Trophoblast cell (in vitro differentiated cells and primary cell): ENCODE results near the gene SURF1.

Experiments used
- DNase-seq, 2 donors: peaks; one replicate each; pipeline ENCODE4 v3.0.0-alpha.2; 2016
- H2AFZ ChIP-seq: 2 replicates; pipeline ENCODE4 v1.6.1; 2013; ENCODE audit warnings: low read length, moderate library complexity, mild to moderate bottlenecking; ENCODE audit not compliant: insufficient read depth, poor library complexity
- H2AK5ac ChIP-seq: 2 replicates; pipeline ENCODE4 v1.6.1; 2013; ENCODE audit warnings: mild to moderate bottlenecking, low read length
- H2BK120ac ChIP-seq: 2 replicates; pipeline ENCODE4 v1.6.1; 2013; ENCODE audit warnings: low read length, mild to moderate bottlenecking, moderate library complexity; ENCODE audit not compliant: insufficient read depth, poor library complexity
- H2BK12ac ChIP-seq: 2 replicates; pipeline ENCODE4 v1.6.1; 2013; ENCODE audit warnings: mild to moderate bottlenecking, low read length, moderate library complexity
- H2BK5ac ChIP-seq: 2 replicates; pipeline ENCODE4 v1.6.1; 2013; ENCODE audit warnings: low read length, low read depth, moderate library complexity, mild to moderate bottlenecking; ENCODE audit not compliant: poor library complexity
- H3K14ac ChIP-seq: 2 replicates; pipeline ENCODE4 v1.6.1; 2013; ENCODE audit warnings: mild to moderate bottlenecking, low read length
- H3K18ac ChIP-seq: 2 replicates; pipeline ENCODE4 v1.6.1; 2013; ENCODE audit warnings: mild to moderate bottlenecking, low read length
- H3K23ac ChIP-seq: 2 replicates; pipeline ENCODE4 v1.6.1; 2013; ENCODE audit warnings: low read length
- H3K27ac ChIP-seq: 2 replicates; pipeline ENCODE4 v1.5.1; 2013; ENCODE audit warnings: low read depth, mild to moderate bottlenecking, inconsistent platforms, low read length, moderate library complexity
- H3K27me3 ChIP-seq: 2 replicates; pipeline ENCODE4 v1.6.1; 2013; ENCODE audit warnings: inconsistent platforms, mild to moderate bottlenecking, low read length, moderate library complexity; ENCODE audit not compliant: insufficient read depth
- H3K36me3 ChIP-seq, 2 experiments: 1 replicate in 1 of 2; 2 replicates in 1 of 2; pipeline ENCODE4 v1.6.1; 2013; ENCODE audit warnings: low read length in 2 of 2, mild to moderate bottlenecking in 2 of 2, moderate library complexity in 1 of 2; ENCODE audit not compliant: insufficient read depth in 2 of 2, control insufficient read depth in 1 of 2
- H3K4ac ChIP-seq: 2 replicates; pipeline ENCODE4 v1.6.1; 2013; ENCODE audit warnings: low read depth, mild to moderate bottlenecking, low read length, moderate library complexity
- H3K4me1 ChIP-seq, 2 experiments: 1 replicate in 1 of 2; 2 replicates in 1 of 2; pipeline ENCODE4 v1.6.1; 2013; ENCODE audit warnings: low read length in 2 of 2, mild to moderate bottlenecking in 2 of 2, moderate library complexity in 1 of 2; ENCODE audit not compliant: insufficient read depth in 2 of 2, control insufficient read depth in 1 of 2
- H3K4me2 ChIP-seq: 2 replicates; pipeline ENCODE4 v1.6.1; 2013; ENCODE audit warnings: inconsistent platforms, mild to moderate bottlenecking, low read length, moderate library complexity
- H3K4me3 ChIP-seq: 2 replicates; pipeline ENCODE4 v1.5.1; 2013; ENCODE audit warnings: mild to moderate bottlenecking, low read depth, low read length, inconsistent platforms
- H3K79me1 ChIP-seq: one replicate; pipeline ENCODE4 v1.6.1; 2013; ENCODE audit warnings: low read length
- H3K79me2 ChIP-seq: 2 replicates; pipeline ENCODE4 v1.6.1; 2013; ENCODE audit warnings: low read length, mild to moderate bottlenecking; ENCODE audit not compliant: control insufficient read depth, insufficient read depth, poor library complexity
- H3K9ac ChIP-seq: 2 replicates; pipeline ENCODE4 v1.6.1; 2013; ENCODE audit warnings: mild to moderate bottlenecking, low read length
- H3K9me3 ChIP-seq: 2 replicates; pipeline ENCODE4 v1.6.1; 2013; ENCODE audit warnings: low read depth, mild to moderate bottlenecking, control low read depth, inconsistent platforms, low read length; ENCODE audit not compliant: insufficient read depth
- H4K12ac ChIP-seq: 2 replicates; pipeline ENCODE4 v1.6.1; 2013; ENCODE audit warnings: low read depth, mild to moderate bottlenecking, low read length, moderate library complexity
- H4K8ac ChIP-seq: 2 replicates; pipeline ENCODE4 v1.6.1; 2013; ENCODE audit warnings: low read depth, mild to moderate bottlenecking, low read length, moderate library complexity
- H4K91ac ChIP-seq: one replicate; pipeline ENCODE4 v1.6.1; 2013; ENCODE audit warnings: low read depth, mild to moderate bottlenecking, low read length, moderate library complexity
- WGBS: extraction: QIAGEN DNeasy Blood & Tissue Kit; methylation state at CpG from one replicate; pipeline ENCODE4 v1.1.7; 2013; ENCODE audit warnings: missing lambda C conversion rate; ENCODE audit not compliant: insufficient read length, insufficient coverage; ENCODE audit errors: extremely low coverage; 5-methylcytosine and 5-hydroxymethylcytosine counted together

Gene SURF1

DNA sequence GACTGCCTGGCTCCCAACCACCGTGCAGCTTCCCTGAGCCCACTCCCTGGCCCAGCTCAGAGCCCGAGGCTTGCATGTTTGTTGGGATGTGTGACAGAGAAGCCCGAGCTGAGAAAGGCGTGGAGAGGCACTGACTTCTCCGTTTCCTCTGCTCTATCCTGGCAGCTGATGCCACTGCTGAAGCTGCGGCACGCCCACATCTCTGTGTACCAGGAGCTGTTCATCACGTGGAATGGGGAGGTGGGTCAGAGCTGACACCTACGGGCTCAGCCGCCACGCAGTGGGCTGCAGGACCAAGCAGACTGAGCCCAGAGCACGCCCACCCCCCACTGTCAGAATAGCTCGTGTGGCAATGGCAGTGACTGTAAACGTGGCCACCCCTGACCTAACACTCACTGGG, 29.2 kb upstream of the SURF1 start:
- H3K14ac ChIP-seq: no peak overlapping the region
- H4K91ac ChIP-seq: no peak overlapping the region
- no peak overlapping the region for H2BK120ac ChIP-seq
- H4K12ac ChIP-seq: no peak overlapping the region
- H3K9me3 ChIP-seq: peaks cover 15% of the 10 kb centered on the region
- H3K4me2 ChIP-seq: no peak overlapping the region
- peaks cover 0 to 3% of the 10 kb centered on the region in 2 experiments for H3K4me1 ChIP-seq
- H3K23ac ChIP-seq: no peak overlapping the region
- H2BK5ac ChIP-seq: no peak overlapping the region
- no peak overlapping the region for H3K27ac ChIP-seq
- no peaks in the 10 kb centered on the region for H3K79me1 ChIP-seq
- no peaks in the 10 kb centered on the region for H3K79me2 ChIP-seq
- H2AK5ac ChIP-seq: no peak overlapping the region
- H2AFZ ChIP-seq: no peak overlapping the region
- H4K8ac ChIP-seq: no peak overlapping the region
- H2BK12ac ChIP-seq: no peak overlapping the region
- DNase-seq: no peak
- H3K36me3 ChIP-seq: no peaks in the 10 kb centered on the region
- WGBS: no CpG with 5 or more reads among the region's 14 CpGs
- no peak overlapping the region for H3K4me3 ChIP-seq
- no peak overlapping the region for H3K9ac ChIP-seq
- H3K27me3 ChIP-seq: no peaks in the 10 kb centered on the region
- H3K18ac ChIP-seq: no peak overlapping the region
- H3K4ac ChIP-seq: no peak overlapping the region

DNA sequence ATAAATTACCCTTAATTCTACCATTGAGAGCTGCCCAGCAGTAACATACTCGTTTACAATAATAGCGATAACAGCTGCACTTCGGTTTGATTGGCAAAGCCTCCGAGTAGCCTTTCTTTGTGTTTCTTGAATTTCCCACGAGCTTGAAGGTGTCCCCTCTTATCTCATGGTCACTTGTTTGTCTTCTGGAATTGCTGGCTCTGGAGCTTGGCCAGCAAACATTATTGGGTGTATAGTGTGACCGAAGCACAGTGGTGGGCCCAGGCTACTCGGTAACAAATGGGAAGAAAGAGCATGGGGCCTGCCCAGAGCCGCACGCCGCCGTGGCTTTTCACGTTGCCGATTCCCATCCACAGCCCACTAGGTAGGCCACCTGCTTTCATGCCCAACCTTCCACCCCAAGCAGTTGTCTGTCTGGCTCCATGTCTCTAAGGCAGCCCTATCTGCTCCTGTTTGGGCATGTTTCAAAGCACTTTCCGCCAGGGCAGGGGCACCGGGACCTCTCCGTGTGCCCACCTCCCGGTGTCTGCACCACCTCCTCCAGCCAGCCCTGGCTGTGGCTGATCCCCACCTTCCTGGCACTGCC, 28.5 kb upstream of the SURF1 start:
- peaks cover 15% of the 10 kb centered on the region for H3K9me3 ChIP-seq
- H3K4ac ChIP-seq: no peak overlapping the region
- H3K4me1 ChIP-seq: peaks cover 0 to 3% of the 10 kb centered on the region in 2 experiments
- no peaks in the 10 kb centered on the region for H3K27me3 ChIP-seq
- WGBS: no CpG with 5 or more reads among the region's 17 CpGs
- H3K4me2 ChIP-seq: no peak overlapping the region
- H3K4me3 ChIP-seq: no peak overlapping the region
- no peak overlapping the region for H2BK12ac ChIP-seq
- no peak overlapping the region for H3K27ac ChIP-seq
- H4K91ac ChIP-seq: no peak overlapping the region
- H2BK120ac ChIP-seq: no peak overlapping the region
- no peak overlapping the region for H2BK5ac ChIP-seq
- H2AFZ ChIP-seq: no peak overlapping the region
- no peak overlapping the region for H3K23ac ChIP-seq
- no peak overlapping the region for H2AK5ac ChIP-seq
- H3K79me1 ChIP-seq: no peaks in the 10 kb centered on the region
- H3K18ac ChIP-seq: no peak overlapping the region
- no peak overlapping the region for H3K14ac ChIP-seq
- H3K36me3 ChIP-seq: no peaks in the 10 kb centered on the region
- no peak overlapping the region for H4K12ac ChIP-seq
- H3K9ac ChIP-seq: no peak overlapping the region
- no peak for DNase-seq
- H3K79me2 ChIP-seq: no peaks in the 10 kb centered on the region
- no peak overlapping the region for H4K8ac ChIP-seq

DNA sequence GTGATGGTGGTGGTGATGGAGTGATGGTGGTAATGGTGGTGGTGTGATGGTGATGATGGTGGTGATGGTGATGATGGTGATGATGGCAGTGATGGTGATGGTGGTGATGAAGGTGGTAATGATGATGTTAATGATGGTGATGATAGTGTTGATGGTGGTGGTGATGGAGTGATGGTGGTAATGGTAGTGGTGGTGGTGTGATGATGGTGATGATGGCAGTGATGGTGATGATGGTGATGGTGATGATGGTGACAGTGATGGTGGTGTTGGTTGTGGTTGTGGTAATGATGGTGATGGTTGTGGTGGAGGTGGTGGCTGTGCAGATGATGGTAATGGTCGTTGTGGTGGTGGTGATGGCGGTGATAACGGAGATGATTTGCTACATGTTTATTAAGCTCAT, 27.2 kb upstream of the SURF1 start:
- no peak overlapping the region for H2BK5ac ChIP-seq
- peaks cover 11% of the 10 kb centered on the region for H3K9me3 ChIP-seq
- H3K9ac ChIP-seq: no peak overlapping the region
- H3K4me3 ChIP-seq: no peak overlapping the region
- no peaks in the 10 kb centered on the region for H3K79me2 ChIP-seq
- H3K18ac ChIP-seq: no peak overlapping the region
- no peak overlapping the region for H2AK5ac ChIP-seq
- H3K36me3 ChIP-seq: no peaks in the 10 kb centered on the region
- no peak for DNase-seq
- H2AFZ ChIP-seq: no peak overlapping the region
- H4K91ac ChIP-seq: no peak overlapping the region
- no peaks in the 10 kb centered on the region for H3K79me1 ChIP-seq
- WGBS: no CpG with 5 or more reads among the region's 3 CpGs
- H3K4me2 ChIP-seq: no peak overlapping the region
- H2BK12ac ChIP-seq: no peak overlapping the region
- no peak overlapping the region for H3K4ac ChIP-seq
- peaks cover 0 to 3% of the 10 kb centered on the region in 2 experiments for H3K4me1 ChIP-seq
- H3K27ac ChIP-seq: no peak overlapping the region
- H3K27me3 ChIP-seq: no peaks in the 10 kb centered on the region
- H3K14ac ChIP-seq: no peak overlapping the region
- H4K8ac ChIP-seq: no peak overlapping the region
- H2BK120ac ChIP-seq: no peak overlapping the region
- H3K23ac ChIP-seq: no peak overlapping the region
- no peak overlapping the region for H4K12ac ChIP-seq

DNA sequence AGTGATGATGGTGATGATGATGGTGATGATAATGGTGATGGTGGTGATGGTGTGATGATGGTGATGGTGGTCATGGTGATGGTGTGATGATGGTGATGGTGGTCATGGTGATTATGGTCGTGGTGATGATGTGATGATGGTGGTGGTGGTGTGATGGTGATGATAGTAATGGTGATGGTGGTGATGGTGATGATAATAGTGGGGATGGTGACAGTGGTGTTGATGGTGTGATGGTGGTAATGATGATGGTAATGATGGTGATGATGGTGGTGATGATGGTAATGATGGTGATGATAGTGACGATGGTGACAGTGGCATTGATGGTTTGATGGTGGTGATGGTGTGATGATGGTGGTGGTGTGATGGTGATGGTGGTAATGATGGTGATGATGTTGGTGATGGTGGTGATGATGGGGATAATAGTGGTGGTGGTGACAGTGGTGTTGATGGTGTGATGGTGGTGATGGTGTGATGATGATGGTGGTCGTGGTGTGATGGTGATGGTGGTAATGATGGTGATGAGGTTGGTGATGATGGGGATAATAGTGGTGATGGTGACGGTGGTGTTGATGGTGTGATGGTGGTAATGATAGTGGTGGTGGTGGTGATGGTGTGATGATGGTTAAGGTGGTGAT, 26.3 kb upstream of the SURF1 start:
- Histone ChIP-seq H3K9me3 (peaks cover 13% of the 10 kb centered on the region), H3K4me2 (no peak overlapping the region), H2AK5ac (no peak overlapping the region), H4K8ac (no peak overlapping the region), H3K14ac (no peak overlapping the region), H2BK5ac (no peak overlapping the region), H3K9ac (no peak overlapping the region), H3K23ac (no peak overlapping the region), H3K27ac (no peak overlapping the region), H2BK12ac (no peak overlapping the region), H2AFZ (no peak overlapping the region), H3K4ac (no peak overlapping the region), H4K12ac (no peak overlapping the region), H4K91ac (no peak overlapping the region), H2BK120ac (no peak overlapping the region), H3K79me2 (no peaks in the 10 kb centered on the region), H3K4me1 (no peaks in the 10 kb centered on the region), H3K18ac (no peak overlapping the region), H3K27me3 (no peaks in the 10 kb centered on the region), H3K4me3 (peak overlapping the region; percentile 27), H3K79me1 (no peaks in the 10 kb centered on the region), H3K36me3 (no peaks in the 10 kb centered on the region)
- WGBS: no CpG with 5 or more reads among the region's 4 CpGs
- no peak for DNase-seq
